Measurements from ENCODE around the gene SSBP3.
"Not testable (repeated sequence)": the region's sequence is repeated elsewhere in the genome, so short reads cannot be mapped to it uniquely, and the experiment has no call there.

The SSBP3 gene

DNA sequence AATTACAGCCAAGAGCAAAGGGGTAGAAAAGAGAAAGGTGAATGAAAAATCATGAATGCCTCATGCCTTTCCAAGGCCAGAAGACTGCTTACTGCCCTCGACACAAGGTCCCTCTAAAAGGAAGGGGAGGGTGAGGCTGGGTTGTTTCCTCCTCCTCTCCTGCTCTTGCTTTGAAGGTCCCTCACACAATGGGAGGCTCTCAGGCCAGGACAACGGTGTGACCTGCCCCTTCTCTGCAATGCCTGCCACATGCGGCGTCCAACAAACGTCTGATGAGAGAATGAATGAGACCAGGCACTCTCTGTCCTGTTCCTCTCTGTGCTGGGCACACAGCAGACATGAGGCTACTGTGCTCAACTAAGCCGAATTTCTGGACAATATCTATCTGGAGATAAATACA lies 51.3 kb downstream of the SSBP3 start:
- DNase-seq (ENCODE audit: low spot score), result no peak
- TF ChIP-seq, protein P1, sequence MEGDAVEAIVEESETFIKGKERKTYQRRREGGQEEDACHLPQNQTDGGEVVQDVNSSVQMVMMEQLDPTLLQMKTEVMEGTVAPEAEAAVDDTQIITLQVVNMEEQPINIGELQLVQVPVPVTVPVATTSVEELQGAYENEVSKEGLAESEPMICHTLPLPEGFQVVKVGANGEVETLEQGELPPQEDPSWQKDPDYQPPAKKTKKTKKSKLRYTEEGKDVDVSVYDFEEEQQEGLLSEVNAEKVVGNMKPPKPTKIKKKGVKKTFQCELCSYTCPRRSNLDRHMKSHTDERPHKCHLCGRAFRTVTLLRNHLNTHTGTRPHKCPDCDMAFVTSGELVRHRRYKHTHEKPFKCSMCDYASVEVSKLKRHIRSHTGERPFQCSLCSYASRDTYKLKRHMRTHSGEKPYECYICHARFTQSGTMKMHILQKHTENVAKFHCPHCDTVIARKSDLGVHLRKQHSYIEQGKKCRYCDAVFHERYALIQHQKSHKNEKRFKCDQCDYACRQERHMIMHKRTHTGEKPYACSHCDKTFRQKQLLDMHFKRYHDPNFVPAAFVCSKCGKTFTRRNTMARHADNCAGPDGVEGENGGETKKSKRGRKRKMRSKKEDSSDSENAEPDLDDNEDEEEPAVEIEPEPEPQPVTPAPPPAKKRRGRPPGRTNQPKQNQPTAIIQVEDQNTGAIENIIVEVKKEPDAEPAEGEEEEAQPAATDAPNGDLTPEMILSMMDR (IDR thresholded peaks at IDR 0.05; ENCODE audit: extremely low read depth, missing control alignments), result no peak

DNA sequence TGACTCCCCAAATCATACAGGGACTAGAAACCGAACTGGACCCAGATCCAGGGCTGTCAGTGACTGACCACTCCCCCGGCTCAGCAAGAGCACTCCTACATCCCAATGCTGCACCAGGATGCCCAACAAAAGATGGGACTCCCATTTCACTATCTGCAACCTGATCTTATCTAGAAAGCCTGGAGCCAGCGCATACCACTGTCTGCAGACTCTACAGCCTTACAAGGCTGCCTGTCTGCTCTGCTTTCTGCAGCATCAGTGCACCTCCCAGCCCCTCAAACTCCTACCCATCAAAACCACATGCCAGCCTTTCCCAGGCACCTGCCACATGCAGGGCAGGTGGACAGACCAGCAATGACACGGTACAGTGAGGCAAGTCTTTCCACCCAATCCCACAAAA lies 52.2 kb downstream of the SSBP3 start:
- no peak for DNase-seq (ENCODE audit: low spot score)
- TF ChIP-seq, protein P1 (IDR thresholded peaks at IDR 0.05; ENCODE audit: extremely low read depth, missing control alignments), result no peak

DNA sequence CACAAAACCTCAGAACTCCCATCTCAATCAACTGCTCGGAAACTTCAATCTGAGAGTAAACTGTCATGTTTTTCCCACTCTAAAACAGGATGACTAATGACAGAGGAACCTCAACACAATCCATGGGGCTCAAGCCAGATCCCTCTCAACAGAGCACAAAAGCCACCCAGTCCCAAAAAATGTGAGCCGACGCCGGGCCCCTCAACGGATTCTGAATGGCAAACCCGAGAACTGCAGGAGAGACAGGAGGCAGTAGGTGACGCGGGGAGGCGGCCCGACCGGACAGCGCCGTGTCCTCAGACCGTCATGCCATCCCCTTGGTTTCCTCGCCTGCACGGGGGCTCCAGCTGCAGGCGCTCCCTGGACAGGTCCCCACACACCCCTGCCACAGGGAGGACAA lies 53.4 kb downstream of the SSBP3 start:
- TF ChIP-seq, protein P1 (IDR thresholded peaks at IDR 0.05; ENCODE audit: extremely low read depth, missing control alignments), result no peak
- no peak for DNase-seq (ENCODE audit: low spot score)

DNA sequence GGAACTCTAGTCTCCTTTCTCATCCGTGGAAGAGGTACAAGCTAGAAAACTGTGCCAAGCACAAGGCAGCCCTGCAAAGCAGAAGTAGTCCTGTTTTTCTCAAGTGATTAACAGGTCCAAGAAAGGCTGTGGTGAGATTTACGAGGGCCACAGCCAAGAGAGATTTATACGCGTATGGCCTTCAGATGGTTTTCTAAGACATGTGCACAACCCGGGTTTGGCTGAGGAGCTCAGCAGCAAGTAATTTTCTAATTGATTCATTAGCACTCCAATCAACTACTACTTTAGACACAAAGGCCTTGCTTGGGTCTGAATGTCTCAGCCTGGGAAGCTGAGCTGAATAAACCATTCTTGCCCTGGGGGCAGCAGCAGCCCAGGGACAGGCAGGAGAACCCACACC lies 55.8 kb downstream of the SSBP3 start:
- no peak for DNase-seq (ENCODE audit: low spot score)
- TF ChIP-seq, protein P1 (IDR thresholded peaks at IDR 0.05; ENCODE audit: extremely low read depth, missing control alignments), result no peak

DNA sequence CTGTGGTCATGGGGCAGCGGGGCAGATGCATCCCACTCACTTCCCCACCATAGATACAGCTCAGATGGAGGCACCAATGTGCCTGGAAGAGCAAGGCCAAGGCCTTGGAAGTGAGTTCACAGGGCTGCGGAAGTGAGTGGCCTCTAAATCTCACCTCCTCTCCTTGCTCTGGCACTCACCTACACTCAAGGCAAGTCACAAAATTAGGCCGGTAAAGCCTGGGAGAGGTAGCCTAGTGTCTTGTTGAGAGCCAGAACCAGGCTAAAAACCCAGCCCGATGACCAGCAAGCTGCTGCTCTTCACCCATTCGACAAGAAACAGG lies 57.5 kb downstream of the SSBP3 start:
- DNase-seq (ENCODE audit: low spot score), result no peak
- TF ChIP-seq, protein P1 (IDR thresholded peaks at IDR 0.05; ENCODE audit: extremely low read depth, missing control alignments), result no peak

DNA sequence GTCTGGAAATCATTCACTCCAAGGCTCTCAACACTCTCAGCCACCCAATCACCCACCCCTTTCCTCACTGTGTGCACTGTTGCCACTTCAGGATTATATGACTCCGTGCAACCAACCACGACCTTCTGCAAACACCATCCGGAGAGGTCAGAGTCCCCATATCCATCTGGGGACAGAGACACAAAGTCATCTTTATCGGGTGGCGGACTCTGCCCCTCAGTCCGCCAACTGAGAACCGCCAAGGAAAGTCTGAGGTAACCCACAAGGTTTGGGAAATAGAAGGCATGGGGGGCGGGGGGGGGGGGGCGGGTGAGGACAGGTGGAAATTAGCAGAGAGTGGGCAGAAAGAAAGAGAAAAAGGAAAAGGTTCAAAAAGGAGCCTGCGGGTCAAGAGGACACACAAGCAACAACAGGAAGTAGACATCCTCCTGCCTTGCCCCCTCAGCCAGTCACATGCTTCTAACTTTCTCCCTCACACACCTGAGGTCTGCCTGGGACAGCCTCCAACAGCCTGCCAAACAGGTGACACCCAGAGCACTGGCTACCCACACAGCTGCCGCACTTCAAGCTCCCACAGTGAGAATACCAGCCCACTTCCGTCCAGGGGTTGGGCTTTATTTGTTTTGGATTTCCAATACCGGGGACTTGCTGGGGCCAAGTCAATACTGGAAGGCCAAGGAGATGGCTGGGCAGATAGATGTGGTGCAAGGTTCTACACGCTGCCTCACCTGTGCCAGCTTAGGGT lies 58.1 kb downstream of the SSBP3 start:
- DNase-seq (ENCODE audit: low spot score), result no peak
- TF ChIP-seq, protein P1 (IDR thresholded peaks at IDR 0.05; ENCODE audit: extremely low read depth, missing control alignments), result no peak

DNA sequence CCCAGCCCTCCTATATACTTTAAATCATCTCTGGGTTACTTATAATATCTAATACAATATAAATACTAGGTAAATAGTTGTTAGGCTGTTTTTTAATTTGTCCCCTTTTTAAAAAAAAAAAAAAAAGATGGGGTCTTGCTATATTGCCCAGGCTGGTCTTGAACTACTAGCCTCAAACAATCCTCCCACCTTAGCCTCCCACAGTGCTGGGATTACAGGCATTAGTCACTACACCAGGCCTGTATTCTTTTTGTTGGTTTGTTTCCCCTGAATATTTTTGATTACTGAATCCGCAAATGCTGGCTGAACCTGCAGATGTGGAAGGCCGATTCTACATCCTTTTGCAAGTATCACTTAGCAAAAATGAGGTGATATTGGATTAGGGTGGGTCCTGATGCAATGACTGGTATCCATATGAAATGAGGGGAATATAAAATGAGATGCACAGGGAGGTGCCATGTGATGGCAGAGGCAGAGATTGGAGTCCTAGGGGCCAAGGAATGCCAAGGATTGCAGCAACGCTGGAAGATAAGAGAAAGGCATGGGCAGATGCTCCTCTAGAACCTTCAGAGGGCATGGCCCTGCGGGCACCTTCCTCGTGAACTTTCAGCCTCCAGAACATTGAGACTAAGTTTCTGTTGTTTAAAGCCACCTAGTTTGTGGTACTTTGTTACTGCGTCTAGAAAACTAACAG lies 58.8 kb downstream of the SSBP3 start:
- no peak for DNase-seq (ENCODE audit: low spot score)
- TF ChIP-seq, protein P1 (IDR thresholded peaks at IDR 0.05; ENCODE audit: extremely low read depth, missing control alignments), result no peak

DNA sequence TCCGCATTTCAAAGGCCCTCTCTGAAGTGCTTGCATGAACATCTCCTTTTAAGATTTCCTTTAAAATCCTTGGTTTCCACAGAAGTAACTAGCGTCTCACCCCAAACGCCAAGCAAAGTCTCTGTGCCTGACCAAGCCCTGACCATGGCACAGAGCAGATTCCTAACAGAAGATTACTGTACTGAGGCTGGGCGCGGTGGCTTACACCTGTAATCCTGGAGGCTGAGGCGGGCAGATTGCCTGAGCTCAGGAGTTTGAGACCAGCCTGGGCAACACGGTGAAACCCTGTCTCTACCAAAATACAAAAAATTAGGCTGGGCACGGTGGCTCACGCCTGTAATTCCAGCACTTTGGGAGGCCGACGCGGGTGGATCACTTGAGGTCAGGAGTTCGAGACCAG lies 60.6 kb downstream of the SSBP3 start:
- not testable (repeated sequence) for DNase-seq (ENCODE audit: low spot score)
